Measurements from ENCODE around the gene TES.

DNA sequence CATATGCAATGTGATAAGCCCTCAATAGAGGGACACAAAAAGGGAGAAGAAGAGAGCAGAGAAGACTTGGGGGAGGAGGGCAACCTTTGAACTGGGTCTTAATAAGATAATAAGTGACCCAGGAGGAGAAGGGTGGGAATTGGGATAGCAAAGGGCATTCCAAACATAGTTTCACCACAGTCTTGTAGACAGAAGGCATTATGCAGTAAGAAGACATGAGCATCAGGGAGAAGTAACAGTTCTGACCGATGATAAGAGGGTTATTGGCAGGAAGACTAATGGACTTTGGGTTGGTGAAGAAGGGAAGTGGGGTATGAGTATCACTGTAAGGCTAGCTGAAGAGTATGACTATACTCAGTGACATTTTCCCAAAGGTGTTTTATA, 63.6 kb downstream of the TES start:
- TF ChIP-seq EP300 (IDR thresholded peaks at IDR 0.05; ENCODE audit: low read length) (no peak), MAZ (CRISPR knock-in tag; conservative IDR thresholded peaks at IDR 0.05 in 1 of 2, IDR thresholded peaks at IDR 0.05 in 1 of 2) (no peak), MYC (IDR thresholded peaks at IDR 0.05; ENCODE audit: low read depth, low read length) (no peak), MYC (CRISPR knock-in tag; IDR thresholded peaks at IDR 0.05; ENCODE audit: borderline replicate concordance, low read depth) (no peak), OTX1 (CRISPR knock-in tag; IDR thresholded peaks at IDR 0.05) (no peak), EZH2 (IDR thresholded peaks at IDR 0.05; ENCODE audit: borderline replicate concordance, low read depth, low read length) (no peak), CHD1 (IDR thresholded peaks at IDR 0.05; ENCODE audit: low read length) (no peak)

Data from K562 (cell line).